Measurements from ENCODE around the gene NECTIN4. TPM values are rescaled to one million over a fixed set of nuclear protein-coding genes. Genes with fewer than 3 reads are reported as not detected.

The NECTIN4 gene
- total RNA-seq, 1 experiment from 2014 or later: 8.8 TPM

- Histone ChIP-seq H3K4me2 (peak overlapping the region; percentile 50), H3K9me2 (ENCODE audit: insufficient read depth) (no peaks in the 10 kb centered on the region), H3K4me3 (peak overlapping the region; percentile 4; the same call in 1 of the 2 replicates), H3F3A (ENCODE audit: insufficient read depth, low read depth) (peaks cover 30% of the 10 kb centered on the region; the same call in 1 of the 2 replicates), H3K4me1 (replicated peaks; ENCODE audit: insufficient read depth) (peaks cover 68% of the 10 kb centered on the region), H3K79me2 (ENCODE audit: low read depth) (peaks cover 61% of the 10 kb centered on the region), H3K9me3 (ENCODE audit: insufficient read depth, low read depth) (no peaks in the 10 kb centered on the region), H3K27ac (peak overlapping the region; percentile 81), H4K20me1 (ENCODE audit: insufficient read depth) (no peaks in the 10 kb centered on the region), H3K36me3 (ENCODE audit: low read depth) (no peaks in the 10 kb centered on the region), H2AFZ (no peak overlapping the region), H3K27me3 (ENCODE audit: insufficient read depth, low read depth) (no peaks in the 10 kb centered on the region)
- TF ChIP-seq, protein P1, sequence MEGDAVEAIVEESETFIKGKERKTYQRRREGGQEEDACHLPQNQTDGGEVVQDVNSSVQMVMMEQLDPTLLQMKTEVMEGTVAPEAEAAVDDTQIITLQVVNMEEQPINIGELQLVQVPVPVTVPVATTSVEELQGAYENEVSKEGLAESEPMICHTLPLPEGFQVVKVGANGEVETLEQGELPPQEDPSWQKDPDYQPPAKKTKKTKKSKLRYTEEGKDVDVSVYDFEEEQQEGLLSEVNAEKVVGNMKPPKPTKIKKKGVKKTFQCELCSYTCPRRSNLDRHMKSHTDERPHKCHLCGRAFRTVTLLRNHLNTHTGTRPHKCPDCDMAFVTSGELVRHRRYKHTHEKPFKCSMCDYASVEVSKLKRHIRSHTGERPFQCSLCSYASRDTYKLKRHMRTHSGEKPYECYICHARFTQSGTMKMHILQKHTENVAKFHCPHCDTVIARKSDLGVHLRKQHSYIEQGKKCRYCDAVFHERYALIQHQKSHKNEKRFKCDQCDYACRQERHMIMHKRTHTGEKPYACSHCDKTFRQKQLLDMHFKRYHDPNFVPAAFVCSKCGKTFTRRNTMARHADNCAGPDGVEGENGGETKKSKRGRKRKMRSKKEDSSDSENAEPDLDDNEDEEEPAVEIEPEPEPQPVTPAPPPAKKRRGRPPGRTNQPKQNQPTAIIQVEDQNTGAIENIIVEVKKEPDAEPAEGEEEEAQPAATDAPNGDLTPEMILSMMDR (conservative IDR thresholded peaks at IDR 0.05): no peak
- TF ChIP-seq EZH2 (IDR thresholded peaks at IDR 0.05; ENCODE audit: low read depth): no peak
- ChIA-PET POLR2A (ENCODE audit: unreplicated experiment) (no interaction called here), CTCF (no interaction called here)
- DNase-seq: peak; percentile 70 to 75
- intact Hi-C loops (cut with micrococcal nuclease; ENCODE audit: unreplicated experiment): loop anchor here (2.0 kb wide), 2 partner anchors 14 to 38 kb away; partner anchors contain the start of gene USF1
- no TSS peak for BruUV-seq (replicated peaks)
These were observed 6.9 kb downstream of the NECTIN4 start for GRCh38 chr1:161082483-161082882.

DNA sequence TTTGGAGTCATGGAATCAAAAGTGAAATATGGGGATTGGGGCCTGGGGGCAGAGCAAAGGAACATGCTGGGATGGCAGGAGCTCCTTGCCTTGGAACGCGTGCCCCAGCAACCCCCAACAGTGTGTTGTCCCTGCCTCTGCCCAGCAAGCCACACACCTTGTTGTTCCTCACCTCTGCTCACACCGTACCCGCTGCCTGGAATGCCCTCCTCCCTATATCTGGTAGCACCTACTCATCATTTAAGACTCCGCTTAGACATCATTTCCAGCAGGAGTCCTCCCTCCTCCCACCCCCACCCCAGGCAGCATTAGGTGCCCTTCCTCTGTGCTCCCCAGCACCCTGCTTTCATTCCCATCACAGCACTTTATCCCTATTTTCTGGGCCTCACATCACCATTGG is 7.8 kb downstream of the NECTIN4 start:
- Histone ChIP-seq H2AFZ (no peak overlapping the region), H3K9me2 (ENCODE audit: insufficient read depth) (no peaks in the 10 kb centered on the region), H3K27ac (0 out of 2 replicates have a peak overlapping the region, but pooled peaks have one; percentile 81), H3K79me2 (ENCODE audit: low read depth) (peaks cover 51% of the 10 kb centered on the region), H3K4me3 (no peak overlapping the region), H3K4me1 (replicated peaks; ENCODE audit: insufficient read depth) (peaks cover 59% of the 10 kb centered on the region), H4K20me1 (ENCODE audit: insufficient read depth) (no peaks in the 10 kb centered on the region), H3K9me3 (ENCODE audit: insufficient read depth, low read depth) (no peaks in the 10 kb centered on the region), H3K4me2 (no peak overlapping the region), H3K27me3 (ENCODE audit: insufficient read depth, low read depth) (no peaks in the 10 kb centered on the region), H3F3A (ENCODE audit: insufficient read depth, low read depth) (peaks cover 24% of the 10 kb centered on the region; the same call in 1 of the 2 replicates), H3K36me3 (ENCODE audit: low read depth) (no peaks in the 10 kb centered on the region)
- CTCF ChIA-PET: no interaction called here
- no TSS peak for BruUV-seq (replicated peaks)
- TF ChIP-seq EZH2 (IDR thresholded peaks at IDR 0.05; ENCODE audit: low read depth): no peak
- TF ChIP-seq, protein P1 (conservative IDR thresholded peaks at IDR 0.05): no peak
- POLR2A ChIA-PET (ENCODE audit: unreplicated experiment): interaction anchor here (0.5 to 0.6 kb wide), 2 partner anchors 30 to 685 kb away, joined by 3 to 17 read pairs; no protein-coding TSS in a partner anchor
- intact Hi-C loops (cut with micrococcal nuclease; ENCODE audit: unreplicated experiment): no loop called here
- DNase-seq: no peak

DNA sequence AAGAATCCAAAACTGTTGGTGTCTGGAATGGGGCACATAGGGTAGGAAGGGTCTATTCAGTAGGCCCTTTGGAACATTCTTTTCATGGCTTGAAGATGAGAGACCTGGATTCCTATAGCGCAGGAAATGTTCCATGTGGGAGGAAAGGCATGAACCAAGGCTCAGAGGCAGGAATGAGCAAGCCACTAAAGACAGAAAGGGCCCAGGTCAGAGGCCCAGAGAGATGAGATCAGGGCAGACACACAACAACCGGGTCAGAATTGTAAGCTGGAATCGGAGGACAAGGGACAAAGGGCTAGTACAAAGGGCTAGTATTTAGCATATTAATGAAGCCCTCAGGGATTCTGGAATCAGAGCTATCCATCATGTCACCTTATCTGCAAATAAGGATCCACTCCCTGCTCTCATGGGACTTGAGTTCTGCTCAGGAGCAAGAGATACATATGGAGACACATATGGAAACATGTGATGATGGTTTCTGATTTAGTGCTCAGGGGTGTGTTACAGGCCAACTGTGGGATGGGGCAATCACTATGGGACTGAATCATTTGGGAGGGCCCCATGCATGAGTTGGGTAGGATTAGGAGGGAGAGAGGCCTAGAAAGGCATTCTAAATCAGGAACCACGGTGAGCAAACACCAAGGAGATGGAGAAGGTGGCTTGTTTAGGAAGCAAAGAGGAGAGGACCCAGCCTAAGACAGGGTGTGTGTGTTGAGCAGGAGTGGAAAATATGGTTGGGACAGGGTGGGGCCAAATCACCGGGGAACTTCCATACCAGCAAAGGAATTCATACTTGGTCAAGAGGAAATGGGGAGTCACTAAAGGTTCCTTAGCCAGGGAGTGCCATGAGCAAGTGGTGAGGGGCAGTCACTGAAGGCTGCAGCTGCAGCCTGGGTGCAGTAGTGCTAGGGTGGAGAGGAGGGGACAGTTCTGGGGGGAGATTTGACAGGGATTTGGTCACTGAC is 8.6 kb downstream of the NECTIN4 start:
- H2AFZ ChIP-seq: no peak overlapping the region
- H3K79me2 ChIP-seq (ENCODE audit: low read depth): peaks cover 43% of the 10 kb centered on the region
- CTCF ChIA-PET: no interaction called here
- peak overlapping the region; percentile 40 for H3K4me2 ChIP-seq
- peaks cover 24% of the 10 kb centered on the region; the same call in 1 of the 2 replicates for H3F3A ChIP-seq (ENCODE audit: insufficient read depth, low read depth)
- intact Hi-C loops (cut with micrococcal nuclease; ENCODE audit: unreplicated experiment): no loop called here
- H3K4me3 ChIP-seq: no peak overlapping the region
- H3K9me2 ChIP-seq (ENCODE audit: insufficient read depth): no peaks in the 10 kb centered on the region
- no TSS peak for BruUV-seq (replicated peaks)
- H3K27ac ChIP-seq: no peak overlapping the region
- POLR2A ChIA-PET (ENCODE audit: unreplicated experiment): interaction anchor here (0.5 kb wide), 1 partner anchor 29 kb away, joined by 17 read pairs; no protein-coding TSS in a partner anchor
- H3K27me3 ChIP-seq (ENCODE audit: insufficient read depth, low read depth): no peaks in the 10 kb centered on the region
- no peak for DNase-seq
- no peaks in the 10 kb centered on the region for H4K20me1 ChIP-seq (ENCODE audit: insufficient read depth)
- H3K36me3 ChIP-seq (ENCODE audit: low read depth): no peaks in the 10 kb centered on the region
- H3K4me1 ChIP-seq (replicated peaks; ENCODE audit: insufficient read depth): peaks cover 51% of the 10 kb centered on the region
- H3K9me3 ChIP-seq (ENCODE audit: insufficient read depth, low read depth): no peaks in the 10 kb centered on the region
- TF ChIP-seq, protein P1 (conservative IDR thresholded peaks at IDR 0.05): no peak
- no peak for TF ChIP-seq EZH2 (IDR thresholded peaks at IDR 0.05; ENCODE audit: low read depth)
